Measurements from ENCODE around the gene ZNF646. TPM values are rescaled to one million over a fixed set of nuclear protein-coding genes. Genes with fewer than 3 reads are reported as not detected.

Gene ZNF646
- total and polyA plus RNA-seq, 4 donors, result 8.4 to 20.5 (median 12.5) TPM

- Histone ChIP-seq H3K27ac (ENCODE audit: low read depth in 1 of 2, low read length in 1 of 2) (peak overlapping the region in 1 of 2 donors; percentile 91), H3K9ac (ENCODE audit: insufficient read depth in 1 of 2, low read length in 2 of 2) (no peak overlapping the region)
- DNase-seq, result peak; percentile 38 to 67 (median 54)
Observed at GRCh38 chr16:31127182-31127581, 53.0 kb downstream of the ZNF646 start.

GRCh38 chr16:31128711-31129567 lies 54.7 kb downstream of the ZNF646 start:
- ATAC-seq (ENCODE audit: insufficient read depth, low FRiP score) (peak; percentile 63), DNase-seq (peak in 2 of 3 donors; percentile 21 to 56)
- Histone ChIP-seq H3K36me3 (ENCODE audit: control insufficient read depth in 4 of 4, insufficient read depth in 4 of 4, low read length in 4 of 4) (peaks cover 15 to 35% (median 26%) of the 10 kb centered on the region in 4 donors), H3K9me3 (ENCODE audit: control insufficient read depth in 4 of 4, insufficient read depth in 3 of 4, low read length in 3 of 4) (no peaks in the 10 kb centered on the region), H3K27me3 (ENCODE audit: control insufficient read depth in 3 of 3, insufficient read depth in 3 of 3, low read length in 2 of 3) (no peaks in the 10 kb centered on the region), H3K9ac (ENCODE audit: insufficient read depth in 1 of 2, low read length in 2 of 2) (no peak overlapping the region), H3K4me3 (no peak overlapping the region), H3K27ac (ENCODE audit: low read depth in 1 of 2, low read length in 1 of 2) (peak overlapping the region; percentile 28 to 94), H3K4me1 (ENCODE audit: control insufficient read depth in 5 of 5, insufficient read depth in 5 of 5, low read length in 5 of 5) (peaks cover 0 to 27% (median 7%) of the 10 kb centered on the region in 5 donors)
- no peak for TF ChIP-seq CTCF (IDR thresholded peaks at IDR 0.05; ENCODE audit: control extremely low read depth, extremely low read depth)
- WGBS, 2 donors, result 22 to 40% methylated on average over 14 of the region's 14 CpGs

More at GRCh38 chr16:31127182-31127581, 53.0 kb downstream of the ZNF646 start:
- Histone ChIP-seq H3K27me3 (ENCODE audit: control insufficient read depth in 3 of 3, insufficient read depth in 3 of 3, low read length in 2 of 3) (no peaks in the 10 kb centered on the region), H3K4me1 (ENCODE audit: control insufficient read depth in 5 of 5, insufficient read depth in 5 of 5, low read length in 5 of 5) (peaks cover 0 to 22% (median 6%) of the 10 kb centered on the region in 5 donors), H3K9me3 (ENCODE audit: control insufficient read depth in 4 of 4, insufficient read depth in 3 of 4, low read length in 3 of 4) (no peaks in the 10 kb centered on the region), H3K4me3 (no peak overlapping the region), H3K36me3 (ENCODE audit: control insufficient read depth in 4 of 4, insufficient read depth in 4 of 4, low read length in 4 of 4) (peaks cover 15 to 30% (median 27%) of the 10 kb centered on the region in 4 donors)
- peak; percentile 13 for ATAC-seq (ENCODE audit: insufficient read depth, low FRiP score)
- 73 to 88% methylated on average over 13 of the region's 13 CpGs for WGBS, 2 donors
- no peak for TF ChIP-seq CTCF (IDR thresholded peaks at IDR 0.05; ENCODE audit: control extremely low read depth, extremely low read depth)

- H3K4me1 ChIP-seq (ENCODE audit: control insufficient read depth in 5 of 5, insufficient read depth in 5 of 5, low read length in 5 of 5), result peaks cover 0 to 32% (median 7%) of the 10 kb centered on the region in 5 donors
- H3K27ac ChIP-seq (ENCODE audit: low read depth in 1 of 2, low read length in 1 of 2), result peak overlapping the region in 1 of 2 donors; percentile 94
- no peak for ATAC-seq (ENCODE audit: insufficient read depth, low FRiP score)
- 28 to 48% methylated on average over 29 of the region's 29 CpGs for WGBS, 2 donors
- peaks cover 15 to 35% (median 24%) of the 10 kb centered on the region in 4 donors for H3K36me3 ChIP-seq (ENCODE audit: control insufficient read depth in 4 of 4, insufficient read depth in 4 of 4, low read length in 4 of 4)
- no peak for TF ChIP-seq CTCF (IDR thresholded peaks at IDR 0.05; ENCODE audit: control extremely low read depth, extremely low read depth)
- H3K27me3 ChIP-seq (ENCODE audit: control insufficient read depth in 3 of 3, insufficient read depth in 3 of 3, low read length in 2 of 3), result no peaks in the 10 kb centered on the region
- DNase-seq, result no peak
- no peak overlapping the region for H3K9ac ChIP-seq (ENCODE audit: insufficient read depth in 1 of 2, low read length in 2 of 2)
- H3K4me3 ChIP-seq, result no peak overlapping the region
- no peaks in the 10 kb centered on the region for H3K9me3 ChIP-seq (ENCODE audit: control insufficient read depth in 4 of 4, insufficient read depth in 3 of 4, low read length in 3 of 4)
Observed at GRCh38 chr16:31129568-31130335, 55.5 kb downstream of the ZNF646 start.

All from lung (tissue), 12 donors.